GM18868 (cell line): ENCODE measurements around the gene KCNMB2.

ENCODE experiments used
- ATAC-seq: cut with Tn5 transposase; IDR thresholded peaks from one replicate; pipeline ENCODE4 v1.9.1; 2021; ENCODE audit warnings: mild to moderate bottlenecking, moderate library complexity; ENCODE audit not compliant: unreplicated experiment

KCNMB2 gene

GRCh38 chr3:178795349-178795748 lies 259.1 kb downstream of the KCNMB2 start:
- ATAC-seq, result no peak

DNA sequence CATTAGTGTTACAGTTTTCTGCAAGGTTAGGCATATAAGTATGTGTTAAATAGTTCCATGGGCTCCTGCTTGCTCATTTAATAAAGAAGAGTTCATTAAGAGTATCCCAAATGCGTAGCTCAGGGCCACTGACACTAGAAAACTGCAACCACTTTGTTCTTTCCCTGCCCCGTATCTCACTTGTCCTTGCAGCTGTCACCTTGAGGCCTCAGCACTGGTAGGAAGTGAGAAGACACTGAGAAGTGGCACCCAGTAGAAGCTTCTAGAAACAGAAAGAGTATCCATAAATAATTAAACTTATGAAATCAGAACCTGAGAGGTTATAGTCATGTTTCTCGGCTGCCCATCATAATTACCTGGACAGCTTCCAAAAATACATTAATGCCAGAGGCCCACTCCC lies 266.0 kb downstream of the KCNMB2 start:
- no peak for ATAC-seq

DNA sequence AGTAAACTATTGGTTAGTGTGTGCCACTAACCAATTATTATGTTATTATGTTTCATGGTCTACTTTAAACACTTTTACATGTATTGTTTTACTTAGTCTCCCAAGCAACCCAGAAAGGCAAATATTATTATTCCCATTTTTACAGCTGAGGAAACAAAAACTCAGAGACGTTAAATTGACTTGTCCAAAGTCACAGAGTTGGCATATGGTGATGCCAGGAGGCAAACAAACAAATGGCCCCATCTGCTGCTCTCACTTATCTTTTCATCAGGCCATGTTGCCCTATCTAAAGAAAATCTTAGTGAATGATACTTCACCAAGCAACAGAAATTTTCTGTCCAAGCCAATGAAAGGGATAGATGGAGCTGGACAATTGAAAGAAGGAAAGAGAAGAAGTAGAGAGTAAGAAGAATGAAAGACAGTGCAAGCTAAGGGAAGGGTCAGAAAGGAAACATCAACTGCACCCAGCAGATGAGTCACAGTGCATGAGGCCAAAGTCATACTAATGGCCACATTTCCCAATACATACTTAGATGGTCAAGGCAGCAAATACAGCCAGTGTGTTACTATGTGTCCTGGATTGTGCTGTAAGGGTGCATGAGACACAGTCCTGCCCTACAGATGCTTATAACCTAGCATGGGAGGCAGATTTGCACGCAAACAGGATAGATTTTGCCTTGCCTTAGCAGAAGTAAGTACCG lies 266.9 kb downstream of the KCNMB2 start:
- no peak for ATAC-seq

DNA sequence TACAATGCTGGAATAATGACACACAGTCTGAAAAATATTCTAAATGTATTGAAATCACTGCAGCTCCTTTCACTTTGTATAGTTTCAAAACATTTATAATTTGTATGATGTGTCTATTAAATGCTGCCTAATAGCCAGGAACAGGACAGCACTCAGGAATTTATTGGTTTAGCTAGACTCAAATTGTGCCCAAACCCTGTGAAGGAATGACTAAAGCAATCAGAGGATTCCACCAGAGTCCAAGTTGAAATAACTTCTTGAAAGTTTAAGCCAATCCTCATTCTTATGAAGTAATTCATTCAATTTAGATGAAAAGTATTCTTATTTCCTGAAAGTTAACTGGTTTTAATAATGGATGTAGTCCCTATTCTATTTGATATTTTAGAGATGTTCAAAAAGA lies 268.4 kb downstream of the KCNMB2 start:
- ATAC-seq, result no peak

- no peak for ATAC-seq
Observed at GRCh38 chr3:178805741-178806140, 269.5 kb downstream of the KCNMB2 start.

DNA sequence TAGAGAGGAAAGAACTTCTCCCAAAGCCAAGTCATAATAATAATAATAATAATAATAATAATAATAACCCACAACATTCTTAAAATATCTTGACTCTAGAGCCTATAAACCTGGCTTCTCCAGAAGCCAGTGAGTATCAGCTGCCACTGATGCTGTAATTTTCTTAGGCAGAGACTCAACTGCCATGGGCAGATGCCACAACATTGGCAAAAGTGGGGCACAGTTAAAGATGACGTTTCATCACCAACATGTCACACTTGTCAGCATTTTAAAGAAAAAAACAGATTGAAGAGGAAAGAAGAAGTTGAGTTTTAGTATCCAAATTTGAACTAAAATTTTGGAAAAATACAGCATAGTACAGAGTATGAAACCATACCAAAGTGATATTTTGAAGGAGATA lies 270.4 kb downstream of the KCNMB2 start:
- ATAC-seq, result no peak

DNA sequence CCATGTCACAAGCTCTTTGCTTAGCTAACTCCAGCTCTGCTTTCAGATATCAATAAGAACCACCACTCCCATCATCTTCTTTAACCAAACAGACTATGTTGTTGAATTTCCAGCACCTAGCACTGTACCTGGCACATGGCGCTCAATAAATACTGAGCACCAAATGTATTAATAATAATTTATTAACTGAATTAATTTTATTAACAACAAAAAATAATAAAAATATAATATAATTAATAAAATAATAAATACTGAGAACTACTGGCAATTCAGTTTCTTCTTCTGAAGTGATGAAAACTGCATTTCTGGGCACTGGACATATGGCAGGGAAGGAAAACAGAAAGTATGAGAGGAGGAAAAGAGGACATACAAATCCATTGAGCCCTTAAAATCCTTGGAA lies 271.5 kb downstream of the KCNMB2 start:
- ATAC-seq, result no peak

- no peak for ATAC-seq
Observed at GRCh38 chr3:178808748-178809147, 272.5 kb downstream of the KCNMB2 start.

DNA sequence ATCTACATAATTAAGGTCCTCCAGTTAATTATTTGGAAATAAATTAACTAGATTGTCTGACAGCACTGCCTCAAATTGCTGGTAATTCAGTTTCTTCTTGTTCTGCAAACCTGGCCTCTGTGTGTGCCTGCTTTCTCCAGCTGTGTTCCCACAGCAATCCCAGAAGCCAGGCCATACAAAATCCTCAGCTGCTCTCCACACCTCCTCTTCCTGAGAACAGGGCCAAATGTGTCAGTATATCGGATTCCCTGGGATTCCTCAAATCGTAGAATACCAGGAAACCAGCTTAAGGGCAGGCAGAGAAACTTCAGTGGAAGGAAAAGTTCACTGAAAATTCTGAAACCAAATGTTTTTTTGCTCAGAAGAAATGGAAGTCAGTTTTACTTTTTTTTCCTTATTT lies 273.9 kb downstream of the KCNMB2 start:
- no peak for ATAC-seq

GRCh38 chr3:178822722-178823121 lies 286.5 kb downstream of the KCNMB2 start:
- no peak for ATAC-seq

DNA sequence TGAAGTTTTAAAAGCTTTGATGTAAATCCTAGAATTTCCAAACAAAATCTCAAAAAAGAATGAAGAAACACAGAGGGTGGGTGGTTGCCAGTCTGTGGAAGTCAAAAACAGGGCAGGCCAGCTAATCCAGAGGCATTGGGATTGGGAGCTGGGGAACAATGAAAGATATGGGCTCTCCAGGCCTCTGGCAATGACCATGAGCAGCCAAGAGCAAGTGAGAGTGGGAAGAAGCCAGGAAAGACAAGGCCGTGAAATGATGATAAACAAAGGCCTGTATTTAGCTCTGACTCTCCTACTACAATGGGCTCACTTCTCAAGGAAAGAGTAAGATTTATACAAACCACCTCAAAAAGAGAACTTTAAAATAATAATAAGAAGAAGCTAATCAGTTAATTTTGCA lies 286.9 kb downstream of the KCNMB2 start:
- no peak for ATAC-seq

- ATAC-seq, result no peak
Observed at GRCh38 chr3:178823591-178824246, 287.5 kb downstream of the KCNMB2 start.

DNA sequence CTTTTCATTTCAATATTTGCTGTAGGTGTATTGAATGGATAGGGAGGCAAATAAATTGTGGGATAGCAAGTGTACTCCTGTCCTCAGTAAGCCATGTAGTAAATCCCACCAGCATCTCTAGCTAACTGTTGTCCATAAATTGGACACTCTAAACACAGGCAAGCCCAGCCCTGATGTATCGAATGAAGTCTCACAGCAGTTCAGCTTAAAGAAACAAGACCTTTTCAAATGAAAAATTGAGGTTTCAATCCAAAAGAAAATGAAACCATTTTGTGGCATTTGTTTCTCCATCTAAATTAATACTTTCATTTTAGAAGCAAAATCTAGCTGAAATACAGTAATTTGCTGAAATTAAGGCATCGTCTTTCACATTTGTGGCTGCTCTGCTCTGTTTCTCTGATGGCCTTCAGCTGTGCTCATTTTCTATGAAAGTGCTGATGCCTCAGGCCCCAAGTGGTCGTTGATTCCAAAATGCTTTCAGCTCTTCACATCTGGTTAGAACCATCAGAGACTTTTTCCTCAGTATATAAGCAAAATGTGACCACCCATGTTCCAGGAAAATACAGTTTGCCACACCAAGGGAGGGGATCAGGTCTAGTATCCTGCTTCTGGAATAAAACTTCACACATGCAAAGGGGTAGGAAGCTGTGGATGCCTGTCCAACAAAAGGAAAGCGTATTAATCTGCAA lies 290.3 kb downstream of the KCNMB2 start:
- no peak for ATAC-seq

DNA sequence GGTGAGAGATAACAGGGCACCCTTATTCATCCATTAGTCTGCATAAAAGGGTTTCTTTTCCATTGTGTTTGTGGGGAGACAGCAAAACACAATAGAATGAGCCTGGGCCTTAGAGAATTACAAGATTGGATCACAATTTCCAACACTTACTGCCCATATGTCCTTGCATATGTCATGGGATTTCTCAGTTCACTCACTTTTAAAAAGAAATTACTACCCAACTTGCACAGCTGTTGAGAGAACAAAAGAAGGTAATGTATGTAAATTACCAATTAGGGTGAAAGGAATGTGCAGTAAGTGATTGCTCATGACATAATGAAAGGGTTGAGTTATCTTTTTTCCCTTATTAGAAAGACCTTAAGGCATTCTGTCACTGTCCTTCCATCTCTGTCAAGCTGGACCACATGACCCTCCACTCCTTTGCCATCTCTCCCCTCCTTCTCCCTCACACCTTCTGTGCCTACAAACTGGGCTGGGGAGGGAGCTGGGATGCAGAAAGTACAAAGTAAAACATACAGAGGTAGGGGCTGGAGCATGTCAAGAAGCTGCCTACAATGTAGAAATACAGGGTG lies 291.1 kb downstream of the KCNMB2 start:
- no peak for ATAC-seq

GRCh38 chr3:178833695-178834094 lies 297.5 kb downstream of the KCNMB2 start:
- no peak for ATAC-seq

- no peak for ATAC-seq
Observed at GRCh38 chr3:178835033-178835432, 298.8 kb downstream of the KCNMB2 start.

- no peak for ATAC-seq
Observed at GRCh38 chr3:178837512-178837911, 301.3 kb downstream of the KCNMB2 start.

GRCh38 chr3:178840586-178840985 lies 304.4 kb downstream of the KCNMB2 start:
- ATAC-seq, result no peak

DNA sequence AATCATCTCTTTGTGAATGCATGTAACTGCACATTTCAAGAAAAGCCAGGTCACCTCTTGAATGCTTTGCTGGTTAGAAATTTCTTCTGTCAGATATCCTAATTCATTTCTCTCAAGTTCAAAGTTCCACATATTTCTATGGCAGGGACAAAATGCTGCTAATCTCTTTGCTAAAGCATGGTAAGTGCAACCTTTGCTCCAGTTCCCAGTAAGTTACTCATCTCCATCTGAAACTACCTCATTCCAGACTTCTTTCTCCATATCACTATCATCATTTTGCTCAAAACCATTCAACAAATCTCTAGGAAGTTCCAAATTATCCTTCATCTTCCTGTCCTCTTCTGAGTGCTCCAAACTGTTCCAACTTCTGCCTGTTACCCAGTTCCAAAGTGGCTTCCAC lies 304.8 kb downstream of the KCNMB2 start:
- no peak for ATAC-seq

GRCh38 chr3:178844916-178845315 lies 308.7 kb downstream of the KCNMB2 start:
- no peak for ATAC-seq

- ATAC-seq, result no peak
Observed at GRCh38 chr3:178845420-178846118, 309.3 kb downstream of the KCNMB2 start.
